SK-N-MC (cell line): Measurements from ENCODE around the gene MFAP2.

Experiments used
- EZH2 ChIP-seq: fragments of 200-600 bp; sonication (generic); IDR thresholded peaks from one replicate; pipeline ENCODE4 v1.6.1; 2017; ENCODE audit warnings: antibody characterized with exemption
- POLR2AphosphoS5 ChIP-seq: IDR thresholded peaks from 2 replicates; pipeline ENCODE4 v1.6.1; 2012; ENCODE audit warnings: mild to moderate bottlenecking, low read depth, low read length, borderline replicate concordance

DNA sequence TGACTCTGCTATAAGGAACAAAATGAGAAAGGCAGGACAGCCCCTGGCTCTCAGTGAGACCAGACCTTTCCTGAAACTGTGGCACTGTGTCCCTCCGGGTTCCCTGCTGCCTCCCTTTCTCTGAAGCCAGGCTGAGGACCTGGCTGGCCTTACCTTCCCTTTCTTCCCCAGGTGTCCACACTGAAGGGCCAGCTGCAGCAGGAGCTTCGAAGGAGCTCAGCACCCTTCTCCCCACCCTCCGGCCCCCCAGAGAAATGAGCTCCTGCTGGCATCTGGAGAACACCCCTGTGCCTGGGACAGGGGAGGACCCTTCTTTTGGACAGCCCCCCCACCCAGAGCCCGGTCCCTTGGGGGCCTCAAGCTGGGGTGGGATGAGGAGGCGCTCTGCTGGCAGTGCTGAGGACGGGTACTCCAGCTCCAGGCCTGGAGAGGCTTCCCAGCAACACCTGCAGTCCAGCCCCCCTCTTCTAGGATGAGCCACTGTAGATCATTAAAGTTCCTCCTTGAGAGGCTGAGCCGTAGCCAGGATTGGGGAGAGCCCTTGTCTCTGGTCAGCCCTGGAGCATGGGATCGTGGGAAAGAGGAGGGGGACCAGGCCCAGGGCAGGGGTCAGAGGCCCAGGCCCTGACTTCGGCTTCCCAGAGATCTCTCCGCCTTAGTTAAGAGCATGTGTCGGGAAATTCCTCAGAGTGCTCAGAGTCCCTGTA, 8.1 kb downstream of the MFAP2 start:
- no peak for TF ChIP-seq POLR2AphosphoS5
- no peak for TF ChIP-seq EZH2
